GM18498 (cell line): ENCODE data around the gene KLF17.
"Not testable (repeated sequence)": the region's sequence is repeated elsewhere in the genome, so short reads cannot be mapped to it uniquely, and the experiment has no call there.

Experiments
- ATAC-seq: cut with Tn5 transposase; IDR thresholded peaks from one replicate; pipeline ENCODE4 v1.9.1; 2021; ENCODE audit warnings: mild to moderate bottlenecking, moderate library complexity; ENCODE audit not compliant: unreplicated experiment

Gene KLF17

DNA sequence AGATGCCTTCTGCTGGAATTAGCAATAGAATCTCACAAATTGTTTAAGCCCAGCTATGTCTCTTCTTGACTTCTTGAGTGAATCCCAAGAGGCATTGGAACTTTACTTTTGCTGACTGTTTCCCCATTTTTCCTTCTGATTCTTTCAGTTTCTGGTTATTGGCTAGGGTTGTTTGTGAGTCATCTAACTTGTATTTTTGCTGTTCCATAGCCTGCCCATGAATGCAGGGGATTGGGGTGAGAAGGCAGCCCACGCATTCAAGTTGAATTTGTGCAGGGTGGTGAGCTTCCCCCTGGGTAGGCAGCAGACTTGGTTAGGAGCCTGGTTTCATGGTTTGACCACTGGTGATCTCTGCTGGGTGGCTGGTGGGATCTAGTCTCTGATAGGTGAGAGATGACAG lies 10.4 kb upstream of the KLF17 start:
- ATAC-seq = no peak

DNA sequence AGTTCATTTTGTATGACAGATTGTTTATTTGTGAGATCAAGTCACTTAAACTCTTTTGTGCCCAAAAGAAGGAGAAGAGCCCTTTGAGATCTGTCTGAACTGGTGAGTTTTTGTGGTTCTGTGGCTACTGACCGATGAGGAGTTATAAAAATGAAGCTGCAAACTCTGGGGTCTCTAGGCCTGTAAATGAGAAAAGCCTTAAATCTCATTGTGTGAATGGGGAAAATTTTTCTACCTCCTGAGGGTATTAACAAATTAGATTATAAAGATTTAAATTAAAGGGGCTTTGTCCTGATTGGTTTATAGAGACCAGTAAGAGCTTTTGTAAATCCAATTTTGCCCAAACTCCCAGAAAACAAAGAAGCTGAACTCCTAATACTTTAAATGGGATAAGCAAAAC lies 9.7 kb upstream of the KLF17 start:
- ATAC-seq = no peak

DNA sequence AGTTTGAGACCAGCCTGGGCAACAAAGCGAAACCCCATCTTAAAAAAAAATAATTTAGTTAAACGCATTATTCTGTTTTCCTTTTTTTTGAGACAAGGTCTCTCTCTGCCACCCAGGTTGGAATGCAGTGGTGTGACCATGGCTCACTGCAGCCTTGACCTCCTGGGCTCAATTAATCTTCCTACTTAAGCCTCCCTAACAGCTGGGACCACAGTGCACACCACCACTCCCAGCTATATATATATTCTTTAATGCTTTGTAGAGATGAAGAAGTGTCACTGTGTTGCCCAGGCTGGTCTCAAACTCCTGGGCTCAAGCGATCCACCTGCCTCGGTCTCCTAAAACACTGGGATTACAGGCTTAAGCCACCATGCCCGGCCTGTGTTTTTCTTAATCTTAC lies 7.7 kb upstream of the KLF17 start:
- no peak for ATAC-seq

DNA sequence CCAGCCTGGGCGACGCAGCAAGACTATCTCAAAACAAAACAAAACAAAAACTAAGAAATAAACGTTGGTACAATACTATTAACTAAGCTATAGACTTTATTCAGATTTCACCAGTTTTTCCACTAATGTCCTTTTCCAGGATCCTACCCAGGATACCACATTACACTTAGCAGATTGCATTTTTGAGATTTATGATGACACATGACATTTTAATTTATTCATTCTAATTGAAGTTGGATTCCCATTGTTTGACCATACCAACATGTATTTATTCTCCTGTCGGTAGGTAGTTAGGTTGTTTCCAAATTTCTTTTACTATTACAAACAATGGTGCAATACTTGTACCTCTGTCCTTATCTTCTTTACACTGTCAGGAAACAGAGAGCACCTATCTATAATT lies 6.8 kb upstream of the KLF17 start:
- no peak for ATAC-seq

DNA sequence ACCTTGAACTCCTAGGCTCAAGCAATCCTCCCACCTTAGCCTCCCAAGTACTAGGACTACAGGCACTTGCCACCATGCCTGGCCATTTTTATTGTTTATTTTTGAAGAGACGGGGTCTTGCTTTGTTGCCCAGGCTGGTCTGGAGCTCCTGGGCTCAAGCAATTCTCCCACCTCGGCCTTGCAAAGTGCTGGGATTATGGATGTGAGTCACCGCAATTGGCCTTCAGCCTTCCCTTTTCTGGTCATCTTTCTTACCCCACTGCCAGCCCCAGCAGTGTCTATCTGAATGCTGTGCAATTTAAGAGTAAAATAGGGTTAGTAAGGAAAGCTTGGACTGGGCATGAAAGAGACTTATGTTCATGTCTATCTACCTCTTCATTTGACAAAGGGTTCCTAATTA lies 6.1 kb upstream of the KLF17 start:
- ATAC-seq = no peak

DNA sequence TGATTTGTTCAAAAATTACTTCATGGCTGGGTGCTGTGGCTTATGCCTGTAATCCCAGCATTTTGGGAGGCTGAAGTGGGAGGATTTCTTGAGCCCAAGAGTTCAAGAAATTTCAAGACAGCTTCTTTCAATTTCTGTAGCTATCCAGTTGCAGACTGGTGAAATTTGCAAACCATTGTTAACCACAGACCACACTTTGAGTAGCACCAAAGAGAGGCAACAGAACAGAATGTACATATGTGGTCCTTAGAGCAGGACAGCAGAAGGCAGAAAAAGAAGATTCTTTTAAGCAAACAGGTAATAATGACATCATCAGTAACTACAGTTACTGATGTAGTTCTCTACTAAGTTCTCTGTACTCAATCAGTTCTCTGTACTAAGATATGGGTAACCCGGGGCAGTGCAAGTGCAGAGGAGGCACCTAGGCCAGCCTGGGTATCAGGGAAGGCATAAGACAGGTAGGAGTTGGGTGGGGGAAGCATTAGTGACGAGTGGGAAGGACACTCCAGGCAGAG lies 5.5 kb upstream of the KLF17 start:
- no peak for ATAC-seq

DNA sequence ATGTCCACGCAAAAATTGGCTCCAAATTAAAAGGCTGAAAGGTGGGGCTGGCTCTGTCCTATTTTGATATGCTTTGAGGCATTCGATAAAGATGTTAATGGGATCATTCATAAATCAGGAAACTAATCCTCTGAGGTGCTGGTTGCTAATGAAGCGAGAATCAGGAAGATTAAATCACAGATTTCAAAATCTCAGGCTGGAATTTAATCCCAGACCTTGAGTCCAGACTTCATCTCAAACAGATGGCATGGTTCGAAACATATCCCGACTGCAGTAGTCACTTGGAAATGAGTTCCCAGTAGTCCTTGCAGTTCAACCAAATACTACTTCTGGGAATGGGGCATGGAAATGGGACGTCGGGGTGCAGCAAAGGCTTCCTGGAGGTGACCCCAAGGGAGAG lies 4.5 kb upstream of the KLF17 start:
- no peak for ATAC-seq

DNA sequence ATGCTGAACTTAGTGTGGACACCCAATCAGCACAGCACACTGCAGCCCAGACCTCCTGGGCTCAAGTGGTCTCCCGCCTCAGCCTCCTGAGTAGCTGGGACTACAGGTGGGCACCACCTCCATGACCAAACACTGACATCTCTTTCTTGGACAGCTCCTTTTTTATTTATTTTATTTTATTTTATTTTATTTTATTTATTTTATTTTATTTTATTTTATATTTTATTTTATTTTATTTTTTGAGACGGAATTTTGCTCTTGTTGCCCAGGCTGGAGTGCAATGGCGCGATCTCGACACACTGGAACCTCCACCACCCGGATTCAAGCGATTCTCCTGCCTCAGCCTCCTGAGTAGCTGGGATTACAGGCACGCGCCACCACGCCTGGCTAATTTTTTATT lies 1.3 kb upstream of the KLF17 start:
- not testable (repeated sequence) for ATAC-seq

DNA sequence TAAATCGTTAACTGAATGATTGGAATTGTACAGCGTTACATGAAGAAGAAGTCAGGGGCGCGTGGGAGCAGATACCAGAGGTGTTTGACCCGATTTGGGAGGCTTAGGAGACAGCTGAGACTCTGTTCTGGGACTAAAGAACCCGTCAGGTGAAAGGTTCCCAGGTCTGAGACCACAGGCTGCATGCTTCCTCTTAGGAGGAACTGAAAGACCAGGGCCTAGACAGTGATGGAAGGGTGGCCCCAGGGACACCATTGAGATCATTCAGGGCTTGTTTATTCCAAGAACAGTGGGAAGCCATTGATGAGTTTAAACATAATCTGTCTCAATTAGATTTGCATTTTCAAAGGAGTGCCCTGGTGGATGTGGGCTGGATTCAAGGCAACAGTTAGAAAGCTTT lies 904 bp downstream of the KLF17 start:
- no peak for ATAC-seq

DNA sequence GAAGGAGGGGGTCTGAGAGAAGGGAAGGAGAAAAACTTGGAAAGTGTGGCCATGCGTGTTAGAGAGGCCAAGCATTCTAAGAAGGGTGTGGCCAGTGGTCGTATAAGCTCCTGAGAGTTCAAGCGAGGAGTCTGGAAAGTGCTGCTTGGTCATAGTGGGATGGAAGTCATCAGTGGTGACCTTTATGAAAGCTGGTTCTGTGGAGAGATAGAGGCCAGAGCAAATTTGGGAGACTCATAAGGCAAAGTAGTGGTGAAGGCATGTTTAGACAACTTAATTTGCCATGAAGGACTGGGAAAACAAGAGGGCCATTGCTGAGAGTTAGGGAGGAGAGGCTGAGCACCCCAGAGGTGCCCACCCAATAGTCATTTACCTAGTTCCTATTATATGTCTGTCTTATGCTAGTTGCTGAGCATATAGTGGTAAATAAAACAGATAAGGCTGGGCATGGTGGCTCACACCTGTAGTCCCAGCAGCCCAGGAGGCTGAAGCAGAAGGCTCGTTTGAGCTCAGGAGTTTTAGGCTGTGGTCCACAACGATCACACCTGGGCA lies 1.9 kb downstream of the KLF17 start:
- ATAC-seq = no peak

DNA sequence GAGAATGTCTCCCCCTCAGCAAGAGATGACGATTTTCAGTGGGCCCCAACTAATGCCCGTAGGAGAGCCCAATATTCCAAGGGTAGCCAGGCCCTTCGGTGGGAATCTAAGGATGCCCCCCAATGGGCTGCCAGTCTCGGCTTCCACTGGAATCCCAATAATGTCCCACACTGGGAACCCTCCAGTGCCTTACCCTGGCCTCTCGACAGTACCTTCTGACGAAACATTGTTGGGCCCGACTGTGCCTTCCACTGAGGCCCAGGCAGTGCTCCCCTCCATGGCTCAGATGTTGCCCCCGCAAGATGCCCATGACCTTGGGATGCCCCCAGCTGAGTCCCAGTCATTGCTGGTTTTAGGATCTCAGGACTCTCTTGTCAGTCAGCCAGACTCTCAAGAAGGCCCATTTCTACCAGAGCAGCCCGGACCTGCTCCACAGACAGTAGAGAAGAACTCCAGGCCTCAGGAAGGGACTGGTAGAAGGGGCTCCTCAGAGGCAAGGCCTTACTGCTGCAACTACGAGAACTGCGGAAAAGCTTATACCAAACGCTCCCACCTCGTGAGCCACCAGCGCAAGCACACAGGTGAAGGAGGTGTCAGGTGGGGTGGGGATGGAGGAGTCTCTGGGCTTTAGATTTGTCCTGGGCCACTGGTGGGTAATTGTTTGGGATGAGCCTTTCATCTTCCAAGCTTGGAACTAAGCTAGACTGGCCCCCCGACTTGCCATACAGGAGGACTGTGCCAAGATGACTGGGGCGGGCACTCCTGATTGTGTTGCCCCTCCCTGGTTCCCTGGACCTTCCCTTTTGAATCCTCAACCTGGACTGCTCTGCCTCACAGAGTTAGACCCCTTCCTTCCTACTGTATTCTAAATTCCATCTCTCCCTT lies 11.2 kb downstream of the KLF17 start:
- no peak for ATAC-seq

DNA sequence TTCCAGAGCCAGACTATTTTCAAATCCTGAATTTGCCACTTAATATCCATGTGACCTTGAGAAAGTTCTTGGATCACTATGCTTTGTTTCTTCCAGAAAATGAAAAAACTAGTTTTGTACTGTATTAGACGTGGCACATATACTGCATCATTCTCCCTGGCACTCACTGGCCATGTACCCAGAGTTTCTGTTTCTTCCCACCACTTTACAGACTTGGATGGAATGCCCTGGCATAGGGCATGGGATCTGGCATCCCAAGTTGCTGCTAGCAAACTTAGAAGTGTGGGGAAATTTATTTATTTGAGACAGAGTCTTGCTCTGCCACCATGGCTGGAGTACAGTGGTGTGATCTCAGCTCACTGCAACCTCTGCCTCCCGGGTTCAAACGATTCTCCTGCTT lies 12.8 kb downstream of the KLF17 start:
- no peak for ATAC-seq

DNA sequence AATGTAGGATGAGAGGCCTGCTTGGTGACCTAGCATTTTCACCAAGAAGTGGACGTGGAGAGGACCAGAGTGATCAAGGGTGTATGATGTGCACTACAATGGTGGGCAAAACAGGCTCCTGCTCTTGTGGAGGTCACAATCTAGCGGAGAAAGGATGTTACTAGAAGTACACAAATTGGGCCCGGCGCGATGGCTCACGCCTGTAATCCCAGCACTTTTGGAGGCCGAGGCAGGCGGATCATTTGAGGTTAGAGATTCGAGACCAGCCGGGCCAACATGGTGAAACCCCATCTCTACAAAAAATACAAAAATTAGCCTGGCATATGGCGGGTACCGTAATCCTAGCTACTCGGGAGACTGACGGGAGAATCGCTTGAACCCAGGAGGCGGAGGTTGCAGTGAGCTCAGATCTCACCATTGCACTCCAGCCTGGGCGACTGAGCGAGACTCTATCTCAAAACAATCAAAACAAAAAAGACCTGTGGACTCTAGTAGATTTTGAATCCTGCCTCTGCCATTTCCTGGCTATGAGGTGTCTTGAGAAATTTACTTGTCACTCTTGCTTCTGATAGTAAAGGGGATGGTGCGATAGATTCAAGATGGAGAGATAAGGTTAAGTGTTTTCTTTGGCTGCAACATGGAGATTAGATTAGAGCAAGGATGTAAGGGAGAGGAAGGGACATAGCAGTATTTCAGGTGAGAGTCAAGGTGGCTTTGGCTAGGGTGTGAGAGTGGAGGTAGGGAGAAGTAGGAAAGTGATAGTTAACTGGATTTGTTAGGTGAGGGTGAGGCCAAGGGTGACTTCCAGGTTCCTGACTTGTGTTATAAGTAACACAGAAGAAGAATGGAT lies 15.7 kb downstream of the KLF17 start:
- no peak for ATAC-seq

DNA sequence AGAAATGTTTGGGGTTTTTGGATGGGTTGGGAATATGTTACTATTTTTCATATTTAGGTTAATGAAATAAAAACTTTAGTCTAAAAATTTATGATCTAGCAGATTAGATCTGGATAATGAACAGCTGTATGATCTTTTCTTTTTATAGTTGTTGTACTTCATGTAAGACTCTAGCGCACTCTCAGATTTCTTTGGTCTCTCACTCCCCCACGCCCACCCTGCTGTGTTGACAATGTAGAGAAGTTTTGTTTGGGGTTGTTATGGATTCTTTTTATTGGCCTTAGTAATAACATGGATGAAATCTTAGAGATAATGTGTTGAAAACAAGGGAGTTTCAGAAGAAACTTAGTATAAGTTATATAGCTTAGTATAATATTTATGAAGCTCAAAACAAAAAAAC lies 17.3 kb downstream of the KLF17 start:
- no peak for ATAC-seq

DNA sequence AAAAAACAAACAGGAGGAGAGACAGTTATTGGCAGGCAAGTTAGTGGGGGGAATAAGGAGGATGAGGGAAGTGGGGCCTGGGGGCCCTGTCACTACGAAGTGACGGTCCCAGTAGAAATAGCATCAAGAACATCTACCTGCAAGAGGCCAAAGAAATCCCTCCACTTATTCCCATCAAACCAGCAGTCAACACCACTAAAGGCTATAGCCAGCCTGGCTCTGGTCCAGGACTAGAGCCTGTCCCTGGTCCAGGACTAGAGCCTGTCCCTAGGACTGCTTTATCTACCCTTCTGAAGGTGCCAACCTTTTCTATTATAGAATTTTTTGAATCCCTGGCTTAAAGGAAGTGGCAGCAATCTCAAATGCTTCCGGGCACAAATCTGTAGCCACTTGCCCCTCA lies 19.6 kb downstream of the KLF17 start:
- no peak for ATAC-seq

DNA sequence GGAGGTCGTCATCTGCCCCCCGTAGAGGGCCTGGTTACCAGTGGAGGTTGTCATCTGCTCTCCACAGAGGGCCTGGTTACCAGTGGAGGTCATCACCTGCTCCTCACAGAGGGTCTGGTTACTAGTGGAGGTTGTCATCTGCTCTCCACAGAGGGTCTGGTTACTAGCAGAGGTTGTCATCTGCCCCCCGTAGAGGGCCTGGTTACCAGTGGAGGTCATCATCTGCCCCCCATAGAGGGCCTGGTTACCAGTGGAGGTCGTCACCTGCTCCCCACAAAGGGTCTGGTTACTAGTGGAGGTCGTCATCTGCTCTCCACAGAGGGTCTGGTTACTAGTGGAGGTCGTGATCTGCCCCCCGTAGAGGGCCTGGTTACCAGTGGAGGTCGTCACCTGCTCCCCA lies 20.9 kb downstream of the KLF17 start:
- ATAC-seq = not testable (repeated sequence)

DNA sequence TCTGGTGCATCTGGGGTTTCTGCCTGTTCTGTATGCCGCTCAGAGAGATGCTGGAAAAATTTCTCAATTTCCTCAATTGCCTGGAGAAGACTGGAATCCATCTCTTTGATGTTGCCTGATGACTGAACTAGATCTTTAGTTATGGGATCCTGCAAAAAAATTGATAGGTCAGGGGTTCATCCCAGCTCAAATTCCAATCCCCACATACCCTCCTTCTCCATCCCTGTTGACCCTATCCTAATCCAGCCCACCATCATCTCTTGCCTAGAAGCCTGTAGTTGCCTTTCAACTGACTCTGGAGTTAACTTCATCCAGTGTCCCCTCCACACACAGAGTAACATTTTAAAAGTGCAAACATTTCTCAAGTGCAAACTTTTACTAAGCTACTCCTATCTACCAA lies 22.9 kb downstream of the KLF17 start, which contains the start of gene KLF18:
KLF18 (minus strand) TSS at position 101 of the 400 bp plus-strand sequence; CDS start at position 101, 0 bp downstream.
- ATAC-seq = no peak

DNA sequence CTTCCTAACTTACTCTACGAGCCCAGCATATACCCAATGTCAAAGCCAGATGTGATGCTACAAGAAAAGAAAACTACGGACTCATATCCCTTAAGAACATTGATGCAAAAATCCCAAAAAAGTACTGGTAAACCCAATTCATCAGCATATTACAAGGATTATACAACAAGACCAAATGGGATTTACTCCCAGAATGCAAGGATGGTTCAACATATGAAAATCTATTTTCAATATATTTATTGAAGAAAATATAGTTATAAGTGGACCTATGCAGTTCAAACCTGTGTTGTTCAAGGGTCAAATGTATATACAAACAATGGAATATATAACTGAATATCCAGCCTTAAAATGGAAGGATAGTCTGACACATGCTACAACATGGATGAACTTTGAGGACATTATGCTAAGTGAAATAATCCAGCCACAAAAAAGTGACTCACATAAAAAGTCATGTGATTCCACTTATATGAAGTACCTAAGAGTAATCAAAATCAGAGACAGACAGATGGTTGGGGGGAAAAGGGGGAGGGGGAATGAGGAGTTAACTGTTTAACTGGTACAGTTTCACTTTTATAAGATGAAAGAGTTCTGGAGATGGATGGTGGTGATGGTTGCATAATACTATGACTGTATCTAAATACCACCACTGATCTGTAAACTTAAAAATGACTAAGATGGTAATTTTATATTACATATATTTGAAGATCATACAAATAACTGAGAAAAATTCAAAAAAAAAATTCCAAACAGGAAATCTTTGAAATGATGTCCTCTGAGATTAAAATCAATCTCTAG lies 26.5 kb downstream of the KLF17 start:
- no peak for ATAC-seq

DNA sequence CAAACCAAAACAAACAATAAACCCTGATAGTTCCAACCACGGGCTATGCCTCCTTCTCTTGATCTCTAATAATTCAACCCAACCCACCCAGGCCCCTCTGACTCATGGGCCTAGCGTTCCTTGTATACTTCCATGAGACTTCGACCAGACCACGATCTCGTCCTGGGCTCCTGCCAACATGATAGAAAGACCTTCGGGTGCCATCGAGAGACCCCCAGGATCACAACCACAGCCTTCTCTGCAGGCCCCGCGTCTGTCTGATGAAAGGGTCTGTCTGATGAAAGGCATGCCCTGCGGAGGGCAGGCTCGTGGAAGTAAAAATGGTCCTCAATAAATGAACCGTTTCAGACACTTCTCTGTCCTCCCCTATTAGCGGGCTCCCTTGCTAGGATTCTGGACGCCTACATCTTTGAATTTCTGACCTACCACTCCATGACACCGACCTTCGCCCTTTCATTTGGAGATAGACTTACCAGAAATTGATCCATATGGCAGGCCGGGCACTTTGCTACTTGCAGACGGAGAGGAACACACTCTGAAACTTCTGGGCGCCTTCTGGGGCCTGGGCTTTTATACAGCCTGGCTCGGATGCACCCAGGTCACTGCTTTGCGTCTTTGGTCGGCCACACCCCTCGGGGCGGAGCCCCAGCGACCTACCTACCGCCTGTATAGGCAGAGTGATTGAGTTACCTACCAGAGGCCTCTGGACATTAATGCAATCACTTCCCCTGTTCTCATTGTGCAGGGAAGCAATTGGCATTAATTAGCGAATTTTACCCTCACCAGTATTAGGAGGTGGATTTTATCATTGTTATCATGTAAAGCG lies 28.1 kb downstream of the KLF17 start:
- ATAC-seq = no peak

DNA sequence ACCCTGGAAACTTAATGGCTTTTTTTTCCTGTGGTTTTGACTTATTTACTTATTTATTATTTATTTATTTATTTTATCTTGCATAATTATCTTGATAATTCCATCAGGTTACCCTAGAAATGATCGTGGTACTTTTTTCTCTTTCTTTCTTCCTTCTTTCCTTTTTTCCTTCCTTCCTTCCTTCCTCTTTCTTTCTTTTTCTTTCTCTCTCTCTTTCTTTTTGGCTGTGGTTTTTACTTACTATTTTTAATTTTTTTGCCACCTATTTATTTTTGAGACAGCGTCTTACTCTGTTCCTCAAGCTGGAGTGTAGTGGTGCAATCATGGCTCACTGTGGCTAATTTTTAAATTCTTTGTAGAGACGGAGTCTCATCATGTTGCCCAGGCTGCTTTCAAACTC lies 29.0 kb downstream of the KLF17 start:
- ATAC-seq = no peak
